ENCODE measurements around the gene MELK.

DNA sequence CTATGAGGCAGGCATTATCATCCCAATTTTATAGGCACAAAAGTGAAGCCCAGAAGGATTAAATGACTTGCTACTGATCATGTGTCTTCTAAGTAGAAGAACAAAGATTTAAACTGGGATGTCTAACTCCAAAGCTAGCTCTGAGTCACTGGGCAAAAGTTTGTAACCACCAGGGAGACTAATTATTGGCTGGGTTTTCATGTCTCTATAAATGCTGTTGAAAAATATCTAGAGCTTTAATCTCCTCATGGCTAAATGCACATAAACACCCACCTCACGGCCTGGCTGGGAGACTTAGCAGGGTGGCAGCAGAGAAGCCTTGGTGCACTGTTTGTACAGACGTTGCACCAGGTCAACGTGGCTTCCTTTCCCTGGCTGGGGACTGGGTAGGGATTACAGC, 144.6 kb downstream of the MELK start:
- TF ChIP-seq, protein P1, sequence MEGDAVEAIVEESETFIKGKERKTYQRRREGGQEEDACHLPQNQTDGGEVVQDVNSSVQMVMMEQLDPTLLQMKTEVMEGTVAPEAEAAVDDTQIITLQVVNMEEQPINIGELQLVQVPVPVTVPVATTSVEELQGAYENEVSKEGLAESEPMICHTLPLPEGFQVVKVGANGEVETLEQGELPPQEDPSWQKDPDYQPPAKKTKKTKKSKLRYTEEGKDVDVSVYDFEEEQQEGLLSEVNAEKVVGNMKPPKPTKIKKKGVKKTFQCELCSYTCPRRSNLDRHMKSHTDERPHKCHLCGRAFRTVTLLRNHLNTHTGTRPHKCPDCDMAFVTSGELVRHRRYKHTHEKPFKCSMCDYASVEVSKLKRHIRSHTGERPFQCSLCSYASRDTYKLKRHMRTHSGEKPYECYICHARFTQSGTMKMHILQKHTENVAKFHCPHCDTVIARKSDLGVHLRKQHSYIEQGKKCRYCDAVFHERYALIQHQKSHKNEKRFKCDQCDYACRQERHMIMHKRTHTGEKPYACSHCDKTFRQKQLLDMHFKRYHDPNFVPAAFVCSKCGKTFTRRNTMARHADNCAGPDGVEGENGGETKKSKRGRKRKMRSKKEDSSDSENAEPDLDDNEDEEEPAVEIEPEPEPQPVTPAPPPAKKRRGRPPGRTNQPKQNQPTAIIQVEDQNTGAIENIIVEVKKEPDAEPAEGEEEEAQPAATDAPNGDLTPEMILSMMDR (conservative IDR thresholded peaks at IDR 0.05; ENCODE audit: low read length): no peak
- no peak for TF ChIP-seq EZH2phosphoT487 (IDR thresholded peaks at IDR 0.05; ENCODE audit: borderline replicate concordance, low read depth, low read length)

Measured in OCI-LY7 (cell line).